Sigmoid colon (tissue), 4 donors: ENCODE data around the gene DCDC1.

Experiments
- POLR2A ChIP-seq, 2 donors: fragments of 450-650 bp; IDR thresholded peaks; one replicate each; pipeline ENCODE4 v1.6.1; 2016; ENCODE audit warnings: antibody characterized with exemption in 2 of 2, mild to moderate bottlenecking in 2 of 2, moderate library complexity in 2 of 2
- POLR2AphosphoS5 ChIP-seq, 4 donors: sonication (generic); formaldehyde crosslinking; IDR thresholded peaks; one replicate each; pipeline ENCODE4 v1.6.1; 2017; ENCODE audit warnings: antibody characterized with exemption in 4 of 4
- TF ChIP-seq, protein P1 (sequence below), 4 experiments: fragments of 450-650 bp in 3 of 4; fragments of 200-600 bp in 1 of 4; IDR thresholded peaks; one replicate each; pipeline ENCODE4 v1.5.1; 2016 to 2019; ENCODE audit warnings: antibody characterized with exemption in 4 of 4, mild to moderate bottlenecking in 3 of 4, moderate library complexity in 2 of 4

DNA sequence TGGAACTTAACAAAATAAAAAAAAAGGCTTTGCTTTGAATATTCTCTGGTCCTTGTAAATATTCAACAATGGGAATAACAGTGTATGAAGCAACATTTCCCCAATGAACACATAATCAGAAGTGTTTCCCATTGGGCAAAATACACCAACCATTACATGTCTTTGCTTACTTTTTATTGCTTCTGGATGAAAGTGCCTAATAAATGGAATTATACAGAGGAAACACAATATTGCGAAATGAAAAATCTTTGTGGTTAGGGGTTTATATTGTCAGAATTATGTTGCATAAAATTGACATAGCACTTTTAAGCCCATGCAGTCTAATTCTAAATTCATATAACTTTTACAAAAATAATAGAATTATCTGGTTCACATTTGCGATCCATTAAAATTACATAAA, 386.4 kb downstream of the DCDC1 start:
- TF ChIP-seq, protein P1, sequence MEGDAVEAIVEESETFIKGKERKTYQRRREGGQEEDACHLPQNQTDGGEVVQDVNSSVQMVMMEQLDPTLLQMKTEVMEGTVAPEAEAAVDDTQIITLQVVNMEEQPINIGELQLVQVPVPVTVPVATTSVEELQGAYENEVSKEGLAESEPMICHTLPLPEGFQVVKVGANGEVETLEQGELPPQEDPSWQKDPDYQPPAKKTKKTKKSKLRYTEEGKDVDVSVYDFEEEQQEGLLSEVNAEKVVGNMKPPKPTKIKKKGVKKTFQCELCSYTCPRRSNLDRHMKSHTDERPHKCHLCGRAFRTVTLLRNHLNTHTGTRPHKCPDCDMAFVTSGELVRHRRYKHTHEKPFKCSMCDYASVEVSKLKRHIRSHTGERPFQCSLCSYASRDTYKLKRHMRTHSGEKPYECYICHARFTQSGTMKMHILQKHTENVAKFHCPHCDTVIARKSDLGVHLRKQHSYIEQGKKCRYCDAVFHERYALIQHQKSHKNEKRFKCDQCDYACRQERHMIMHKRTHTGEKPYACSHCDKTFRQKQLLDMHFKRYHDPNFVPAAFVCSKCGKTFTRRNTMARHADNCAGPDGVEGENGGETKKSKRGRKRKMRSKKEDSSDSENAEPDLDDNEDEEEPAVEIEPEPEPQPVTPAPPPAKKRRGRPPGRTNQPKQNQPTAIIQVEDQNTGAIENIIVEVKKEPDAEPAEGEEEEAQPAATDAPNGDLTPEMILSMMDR (IDR thresholded peaks at IDR 0.05) = no peak
- TF ChIP-seq POLR2A (IDR thresholded peaks at IDR 0.05) (no peak), POLR2AphosphoS5 (IDR thresholded peaks at IDR 0.05) (no peak)
